Activated naive CD4-positive, alpha-beta T cell treated with anti-CD3 and anti-CD28 coated beads, Interleukin-2, amount 50 U/mL, for 72 hours (primary cell): ENCODE data around the gene PLGRKT. TPM values are rescaled to one million over a fixed set of nuclear protein-coding genes. Genes with fewer than 3 reads are reported as not detected.
"Not testable (repeated sequence)": the region's sequence is repeated elsewhere in the genome, so short reads cannot be mapped to it uniquely, and the experiment has no call there.

ENCODE experiments used
- ATAC-seq, 2 donors: fragments of 150-1000 bp; cut with Tn5 transposase; 2 replicates each; pipeline ENCODE4 v1.10.0; 2021; ENCODE audit warnings: mild to moderate bottlenecking in 2 of 2, moderate library complexity in 2 of 2
- DNase-seq, 2 donors: peaks; one replicate each; pipeline ENCODE4 v3.0.0; 2021 to 2022; ENCODE audit warnings: low spot score in 2 of 2
- H3K27ac Mint-ChIP-seq, 2 donors: one replicate each; pipeline ENCODE4 v1.8.0; 2022; ENCODE audit warnings: mild to moderate bottlenecking in 2 of 2, mixed read lengths in 2 of 2
- H3K36me3 Mint-ChIP-seq, 2 donors: one replicate each; pipeline ENCODE4 v1.8.0; 2022; ENCODE audit warnings: mixed read lengths in 2 of 2
- H3K9me3 Mint-ChIP-seq, 2 donors: one replicate each; pipeline ENCODE4 v1.8.0; 2022; ENCODE audit warnings: mixed read lengths in 2 of 2
- total RNA-seq, 2 donors: library from RNA; stranded (reverse); gene quantifications; one replicate each; pipeline ENCODE4 v1.2.3, GENCODE V29; 2022

Gene PLGRKT
- total RNA-seq, 2 donors from 2014 or later = 30.3 to 48.5 TPM

DNA sequence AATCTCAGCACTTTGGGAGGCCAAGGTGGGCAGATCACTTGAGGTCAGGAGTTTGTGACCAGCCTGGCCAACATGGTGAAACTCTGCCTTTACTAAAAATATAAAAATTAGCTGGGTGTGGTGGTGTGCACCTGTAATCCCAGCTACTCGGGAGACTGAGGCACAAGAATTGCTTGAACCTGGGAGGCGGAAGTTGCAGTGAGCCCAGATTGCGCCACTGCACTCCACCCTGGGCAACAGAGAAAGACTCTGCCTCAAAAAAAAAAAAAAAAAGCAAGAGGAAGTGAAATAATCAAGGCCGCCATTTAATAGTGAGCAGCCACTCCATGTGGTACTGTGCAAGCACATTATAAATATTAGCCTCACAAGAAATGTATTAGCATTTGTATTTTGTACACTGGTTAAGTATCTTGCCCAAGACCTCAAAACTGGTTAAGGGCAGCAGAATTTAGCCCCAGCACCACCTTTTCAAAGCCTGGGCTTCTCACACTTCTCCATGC lies 27.2 kb upstream of the PLGRKT start:
- Mint-ChIP-seq H3K36me3 (peaks cover 68 to 91% of the 10 kb centered on the region in 2 donors), H3K27ac (peak overlapping the region in 1 of 2 donors; percentile 38)
- DNase-seq, ATAC-seq, H3K9me3 Mint-ChIP-seq: not testable (repeated sequence)

DNA sequence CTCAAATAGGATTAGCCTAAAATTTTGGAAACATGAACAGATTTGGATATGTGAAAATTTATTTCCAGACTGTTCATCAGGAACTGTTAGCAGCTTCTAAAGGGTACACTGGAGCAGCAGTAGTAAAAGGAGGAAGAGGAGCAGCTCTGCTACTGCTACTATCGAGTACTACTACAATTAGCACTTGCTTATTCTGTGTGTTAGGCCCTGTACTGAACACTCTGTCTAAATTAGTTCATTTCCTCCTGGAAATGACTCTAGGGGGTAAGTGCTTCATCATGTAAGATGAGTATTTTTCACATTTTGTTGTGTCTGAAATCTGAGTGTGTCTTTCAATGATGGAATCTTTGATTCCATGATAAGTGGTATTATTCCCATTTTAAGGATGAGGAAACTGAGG lies 22.4 kb upstream of the PLGRKT start:
- DNase-seq (no peak), ATAC-seq (no peak)
- Mint-ChIP-seq H3K36me3 (peaks cover 67 to 93% of the 10 kb centered on the region in 2 donors), H3K27ac (peak overlapping the region; percentile 96 to 97), H3K9me3 (peaks cover 3 to 9% of the 10 kb centered on the region in 2 donors)

DNA sequence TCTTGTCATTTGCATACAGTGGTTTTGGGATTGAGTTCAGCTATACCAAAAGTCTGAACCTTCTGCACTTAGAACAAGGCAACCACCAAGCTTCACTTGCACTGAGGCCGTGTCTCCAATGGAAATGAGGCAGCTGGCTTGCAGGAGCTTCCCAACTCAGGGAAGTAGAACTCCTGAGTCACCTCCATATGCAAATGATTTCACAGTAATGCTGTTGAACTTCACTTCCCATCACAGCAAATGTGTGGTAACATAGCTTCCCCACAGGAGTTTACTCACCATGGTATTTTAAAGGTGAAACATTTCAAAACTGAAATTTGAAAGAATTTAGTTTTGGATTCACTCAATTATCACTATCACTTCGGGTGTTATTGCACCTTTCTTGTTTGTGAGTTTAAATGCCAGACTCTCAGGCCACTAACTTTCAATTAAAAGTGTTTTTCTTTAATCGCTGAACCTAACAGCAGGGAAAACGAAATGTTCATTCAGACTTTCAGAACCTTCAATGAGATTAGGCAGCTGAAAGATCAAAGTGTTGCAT lies 21.6 kb upstream of the PLGRKT start:
- Mint-ChIP-seq H3K36me3 (peaks cover 61 to 87% of the 10 kb centered on the region in 2 donors), H3K27ac (peak overlapping the region; percentile 96 to 97), H3K9me3 (peaks cover 3 to 9% of the 10 kb centered on the region in 2 donors)
- peak; percentile 78 to 84 for ATAC-seq
- peak in 1 of 2 donors; percentile 62 for DNase-seq

DNA sequence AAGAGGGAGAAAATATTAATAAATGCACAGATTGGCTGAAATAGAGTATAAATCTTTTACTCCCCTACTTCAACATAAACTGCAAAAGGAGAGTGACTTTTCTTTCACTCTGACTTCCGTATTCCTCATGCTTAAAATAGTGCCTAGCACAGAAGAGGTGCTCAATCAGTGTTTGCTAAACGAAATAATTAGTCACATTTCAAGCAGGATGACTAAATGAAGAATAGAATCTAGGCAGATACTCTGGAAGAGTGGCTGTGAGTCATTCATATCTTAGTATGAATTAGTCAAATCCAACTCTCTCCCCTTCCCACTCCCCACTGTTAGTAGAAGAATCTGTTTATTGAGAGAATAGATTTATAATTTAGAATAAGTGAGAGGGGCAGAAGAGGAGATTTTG lies 17.5 kb upstream of the PLGRKT start:
- Mint-ChIP-seq H3K27ac (peak overlapping the region; percentile 94), H3K36me3 (peaks cover 55 to 69% of the 10 kb centered on the region in 2 donors), H3K9me3 (peaks cover 3 to 9% of the 10 kb centered on the region in 2 donors)
- no peak for DNase-seq
- ATAC-seq = peak; percentile 70 to 77

DNA sequence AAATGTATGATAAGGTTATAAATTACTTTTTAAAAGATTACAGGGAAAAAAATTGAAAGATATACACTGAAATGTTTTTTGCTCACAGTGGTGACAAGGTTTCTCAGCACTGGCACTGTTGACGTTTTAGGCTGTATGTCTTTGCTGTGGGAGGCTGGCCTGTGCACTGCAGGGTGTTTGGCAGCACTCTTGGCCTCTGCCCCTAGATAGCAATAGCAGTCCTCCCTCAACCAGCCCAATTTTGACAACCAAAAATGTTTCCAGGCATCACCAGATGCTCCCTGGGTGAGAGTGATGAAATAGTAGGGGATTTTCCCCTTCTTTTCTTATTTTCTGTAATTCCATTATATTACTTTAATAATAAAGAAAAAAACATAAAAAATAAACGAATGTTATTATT lies 15.9 kb upstream of the PLGRKT start:
- no peak for DNase-seq
- Mint-ChIP-seq H3K9me3 (peaks cover 0 to 4% of the 10 kb centered on the region in 2 donors), H3K27ac (peak overlapping the region; percentile 50 to 96), H3K36me3 (peaks cover 44 to 54% of the 10 kb centered on the region in 2 donors)
- peak in 1 of 2 donors; percentile 19 for ATAC-seq

DNA sequence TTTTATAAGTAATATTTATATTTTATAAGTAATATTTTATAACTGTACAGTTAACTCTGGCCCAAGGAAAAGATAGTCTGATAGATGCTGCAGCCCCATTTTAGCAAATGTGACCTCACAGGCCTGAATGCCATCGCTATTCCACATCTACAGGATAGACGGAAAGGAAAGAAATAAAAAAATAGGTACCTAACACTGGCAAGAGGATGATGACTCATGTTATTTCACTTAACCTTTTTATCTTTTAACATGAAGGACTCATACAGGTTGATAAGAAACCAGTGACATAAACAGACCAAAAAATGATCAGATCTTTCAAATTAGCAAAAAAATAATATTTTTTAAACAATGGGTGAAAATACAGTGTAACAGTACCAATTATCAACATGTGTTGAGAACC lies 15.3 kb upstream of the PLGRKT start:
- DNase-seq = no peak
- ATAC-seq = no peak
- peaks cover 38 to 47% of the 10 kb centered on the region in 2 donors for H3K36me3 Mint-ChIP-seq
- H3K27ac Mint-ChIP-seq = peak overlapping the region; percentile 50 to 96
- no peaks in the 10 kb centered on the region for H3K9me3 Mint-ChIP-seq

DNA sequence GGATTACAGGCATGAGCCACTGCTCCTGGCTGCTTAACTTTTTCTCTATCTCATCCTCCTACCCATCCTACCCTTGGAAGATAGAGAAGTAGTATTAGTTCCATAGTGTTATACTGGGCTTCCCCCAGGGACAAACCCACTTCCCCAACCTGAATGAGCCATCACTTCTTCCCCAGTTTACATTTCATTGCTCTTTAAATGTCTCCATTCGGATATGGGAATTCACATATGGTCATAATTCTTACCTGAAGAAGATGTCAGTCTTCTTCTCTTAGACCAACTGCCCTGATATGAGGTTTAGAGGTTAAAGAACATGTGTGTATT lies 14.5 kb upstream of the PLGRKT start:
- H3K9me3 Mint-ChIP-seq = no peaks in the 10 kb centered on the region
- peaks cover 33 to 40% of the 10 kb centered on the region in 2 donors for H3K36me3 Mint-ChIP-seq
- H3K27ac Mint-ChIP-seq = peak overlapping the region; percentile 96 to 97
- no peak for ATAC-seq
- no peak for DNase-seq

DNA sequence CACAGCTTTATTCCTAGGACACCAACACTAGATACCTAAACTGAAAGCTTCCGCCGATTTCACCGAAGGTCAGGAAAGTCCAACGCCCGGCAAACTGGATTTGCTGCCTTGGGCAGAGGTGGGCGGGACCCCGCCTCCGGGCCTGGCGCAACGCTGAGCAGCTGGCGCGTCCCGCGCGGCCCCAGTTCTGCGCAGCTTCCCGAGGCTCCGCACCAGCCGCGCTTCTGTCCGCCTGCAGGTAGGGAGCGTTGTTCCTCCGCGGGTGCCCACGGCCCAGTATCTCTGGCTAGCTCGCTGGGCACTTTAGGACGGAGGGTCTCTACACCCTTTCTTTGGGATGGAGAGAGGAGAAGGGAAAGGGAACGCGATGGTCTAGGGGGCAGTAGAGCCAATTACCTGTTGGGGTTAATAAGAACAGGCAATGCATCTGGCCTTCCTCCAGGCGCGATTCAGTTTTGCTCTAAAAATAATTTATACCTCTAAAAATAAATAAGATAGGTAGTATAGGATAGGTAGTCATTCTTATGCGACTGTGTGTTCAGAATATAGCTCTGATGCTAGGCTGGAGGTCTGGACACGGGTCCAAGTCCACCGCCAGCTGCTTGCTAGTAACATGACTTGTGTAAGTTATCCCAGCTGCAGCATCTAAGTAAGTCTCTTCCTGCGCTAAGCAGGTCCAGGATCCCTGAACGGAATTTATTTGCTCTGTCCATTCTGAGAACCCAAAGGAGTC lies 12.8 kb upstream of the PLGRKT start, which contains the start of gene CD274:
Gene CD274, plus strand, starts transcription at position 184 of the 733 bp plus-strand sequence. CDS start 5,572 bp downstream, outside the sequence.
- peaks cover 0 to 4% of the 10 kb centered on the region in 2 donors for H3K9me3 Mint-ChIP-seq
- H3K27ac Mint-ChIP-seq = peak within 1 kb of the TSS; percentile 96 to 97
- DNase-seq (peak; percentile 80 to 93), ATAC-seq (peak; percentile 64 to 78)
- H3K36me3 Mint-ChIP-seq = peaks cover 25 to 26% of the 10 kb centered on the region in 2 donors

DNA sequence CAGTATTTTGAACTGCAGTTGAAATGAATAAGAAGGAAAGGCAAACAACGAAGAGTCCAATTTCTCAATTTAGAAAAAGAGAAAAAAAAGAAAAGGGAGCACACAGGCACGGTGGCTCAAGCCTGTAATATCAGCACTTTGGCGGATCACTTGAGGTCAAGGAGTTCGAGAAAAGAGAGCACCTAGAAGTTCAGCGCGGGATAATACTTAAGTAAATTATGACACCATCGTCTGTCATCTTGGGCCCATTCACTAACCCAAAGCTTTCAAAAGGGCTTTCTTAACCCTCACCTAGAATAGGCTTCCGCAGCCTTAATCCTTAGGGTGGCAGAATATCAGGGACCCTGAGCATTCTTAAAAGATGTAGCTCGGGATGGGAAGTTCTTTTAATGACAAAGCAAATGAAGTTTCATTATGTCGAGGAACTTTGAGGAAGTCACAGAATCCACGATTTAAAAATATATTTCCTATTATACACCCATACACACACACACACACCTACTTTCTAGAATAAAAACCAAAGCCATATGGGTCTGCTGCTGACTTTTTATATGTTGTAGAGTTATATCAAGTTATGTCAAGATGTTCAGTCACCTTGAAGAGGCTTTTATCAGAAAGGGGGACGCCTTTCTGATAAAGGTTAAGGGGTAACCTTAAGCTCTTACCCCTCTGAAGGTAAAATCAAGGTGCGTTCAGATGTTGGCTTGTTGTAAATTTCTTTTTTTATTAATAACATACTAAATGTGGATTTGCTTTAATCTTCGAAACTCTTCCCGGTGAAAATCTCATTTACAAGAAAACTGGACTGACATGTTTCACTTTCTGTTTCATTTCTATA lies 12.0 kb upstream of the PLGRKT start:
- H3K9me3 Mint-ChIP-seq = peaks cover 0 to 4% of the 10 kb centered on the region in 2 donors
- peak overlapping the region; percentile 69 to 96 for H3K27ac Mint-ChIP-seq
- ATAC-seq = peak in 1 of 2 donors; percentile 7
- peaks cover 20 to 28% of the 10 kb centered on the region in 2 donors for H3K36me3 Mint-ChIP-seq
- no peak for DNase-seq

DNA sequence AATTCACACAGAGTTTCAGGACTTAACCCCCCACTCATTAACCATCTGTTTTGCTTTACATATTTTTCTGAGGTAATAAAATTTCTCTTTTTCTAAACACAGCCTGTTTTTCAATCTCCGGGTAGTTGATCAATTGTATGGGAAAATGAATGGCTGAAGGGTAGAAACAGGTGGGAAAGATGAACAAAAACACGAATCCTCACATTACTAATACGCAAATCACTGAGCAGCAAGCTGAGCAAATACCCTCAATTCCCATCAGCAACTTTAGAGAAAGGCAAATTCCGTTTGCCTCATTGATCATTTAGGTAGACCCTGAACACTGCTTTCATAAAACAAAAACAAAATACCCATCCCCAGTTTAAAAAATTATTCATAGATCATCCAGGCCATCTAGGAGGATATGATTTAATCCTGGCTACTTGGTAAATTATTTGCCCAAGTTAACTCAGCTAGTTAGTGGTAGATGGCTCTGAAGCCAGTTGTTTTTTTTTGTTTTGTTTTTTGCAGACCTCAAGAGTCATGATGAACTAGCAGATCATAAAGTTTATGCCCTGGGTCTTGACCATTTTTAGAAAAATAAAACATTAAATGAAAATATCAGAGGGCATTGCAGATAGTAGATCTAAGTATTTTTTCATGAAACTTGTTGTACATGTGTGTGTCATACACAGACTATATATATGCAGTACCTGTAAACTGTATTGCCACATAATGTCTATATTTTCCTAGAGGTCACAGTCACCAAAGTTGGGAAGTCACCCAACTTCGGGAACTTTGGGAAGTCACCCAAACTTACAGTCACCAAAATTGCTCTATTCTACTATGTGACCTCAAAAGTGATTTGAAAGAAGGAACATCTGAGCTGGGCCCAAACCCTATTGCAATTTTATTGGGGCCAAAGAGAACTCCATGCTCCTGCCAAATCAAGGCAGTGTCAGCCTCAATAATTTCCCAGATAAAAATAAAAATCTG lies 11.0 kb upstream of the PLGRKT start:
- peak overlapping the region; percentile 69 to 96 for H3K27ac Mint-ChIP-seq
- H3K9me3 Mint-ChIP-seq = peaks cover 0 to 4% of the 10 kb centered on the region in 2 donors
- ATAC-seq (no peak), DNase-seq (no peak)
- H3K36me3 Mint-ChIP-seq = peaks cover 20 to 28% of the 10 kb centered on the region in 2 donors

DNA sequence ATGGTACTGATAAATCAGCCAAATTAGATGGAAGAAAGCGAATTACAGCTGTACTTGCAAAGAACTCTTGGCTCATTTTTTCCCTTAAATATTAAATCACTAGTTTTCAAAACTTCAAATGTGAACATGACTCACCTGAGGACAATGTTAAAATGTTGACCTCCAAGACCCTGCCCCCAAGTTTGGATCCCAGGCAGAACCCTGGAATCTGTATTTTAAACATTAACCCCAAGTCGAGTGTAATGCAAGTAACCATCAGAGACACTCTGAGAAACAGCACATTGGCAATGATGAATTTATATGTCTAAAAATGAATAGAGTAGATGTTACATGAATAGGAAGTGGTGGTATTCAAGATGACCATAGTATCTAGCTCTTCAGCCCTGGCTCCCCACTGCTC lies 10.3 kb upstream of the PLGRKT start:
- ATAC-seq (no peak), DNase-seq (no peak)
- Mint-ChIP-seq H3K36me3 (peaks cover 20 to 26% of the 10 kb centered on the region in 2 donors), H3K9me3 (peaks cover 0 to 4% of the 10 kb centered on the region in 2 donors), H3K27ac (peak overlapping the region in 1 of 2 donors; percentile 84)

DNA sequence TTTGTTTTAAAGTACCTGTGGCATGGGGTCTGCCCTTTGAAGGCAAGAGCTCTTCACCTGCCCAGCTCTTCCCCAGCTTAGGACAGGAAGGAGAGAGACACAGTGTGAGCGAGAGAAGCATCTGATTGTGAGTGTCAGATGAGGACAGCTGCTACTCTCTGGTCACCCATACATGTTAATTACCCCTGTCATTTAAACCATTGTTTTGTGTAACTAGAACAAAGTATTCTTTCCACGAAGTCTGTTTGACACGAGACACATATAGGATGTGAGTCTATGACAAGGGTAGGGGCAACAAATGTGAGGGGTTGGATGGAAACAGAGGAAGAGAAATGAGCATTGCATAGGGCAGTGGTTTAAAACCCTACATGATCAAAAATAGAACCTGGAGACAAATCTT lies 9.6 kb upstream of the PLGRKT start:
- H3K9me3 Mint-ChIP-seq = peaks cover 0 to 4% of the 10 kb centered on the region in 2 donors
- peaks cover 18 to 19% of the 10 kb centered on the region in 2 donors for H3K36me3 Mint-ChIP-seq
- ATAC-seq (peak; percentile 7 to 41), DNase-seq (no peak)
- peak overlapping the region; percentile 84 to 94 for H3K27ac Mint-ChIP-seq

DNA sequence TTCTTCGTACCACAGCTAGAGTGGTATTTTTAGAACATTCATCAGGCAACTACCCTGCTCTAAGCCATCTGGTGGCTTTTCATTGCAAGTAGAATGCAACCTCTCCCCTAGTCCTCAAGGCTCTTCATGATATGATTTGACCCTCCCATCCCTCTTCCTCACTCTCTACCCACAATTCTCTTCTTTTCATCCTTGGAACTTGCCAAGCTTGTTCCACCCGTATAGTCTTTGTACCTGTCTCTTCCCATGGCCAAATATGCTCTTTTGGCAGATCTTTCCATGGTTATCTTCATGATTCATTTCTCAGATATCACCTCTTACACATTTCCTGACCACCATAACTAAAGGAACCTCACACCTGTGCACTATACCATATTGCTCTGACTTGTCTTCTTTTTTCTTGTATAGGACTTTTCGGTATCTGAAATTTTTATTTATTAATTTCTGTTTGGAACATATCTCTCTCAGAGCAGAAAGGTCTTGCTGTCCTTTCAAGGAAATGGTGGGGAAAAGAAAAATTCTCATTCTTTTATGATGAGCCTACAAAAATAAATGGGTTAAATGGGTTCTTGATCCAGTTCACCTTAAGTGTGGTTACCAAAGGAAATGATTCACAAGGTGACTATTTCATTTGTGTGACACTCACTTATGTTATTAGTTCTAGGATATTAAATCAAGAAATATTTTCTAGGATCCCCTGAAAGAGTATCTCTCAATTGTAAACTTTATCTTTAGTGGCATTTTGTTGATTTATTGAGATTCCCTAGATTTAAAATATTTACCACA lies 8.9 kb upstream of the PLGRKT start:
- H3K36me3 Mint-ChIP-seq = peaks cover 11 to 12% of the 10 kb centered on the region in 2 donors

DNA sequence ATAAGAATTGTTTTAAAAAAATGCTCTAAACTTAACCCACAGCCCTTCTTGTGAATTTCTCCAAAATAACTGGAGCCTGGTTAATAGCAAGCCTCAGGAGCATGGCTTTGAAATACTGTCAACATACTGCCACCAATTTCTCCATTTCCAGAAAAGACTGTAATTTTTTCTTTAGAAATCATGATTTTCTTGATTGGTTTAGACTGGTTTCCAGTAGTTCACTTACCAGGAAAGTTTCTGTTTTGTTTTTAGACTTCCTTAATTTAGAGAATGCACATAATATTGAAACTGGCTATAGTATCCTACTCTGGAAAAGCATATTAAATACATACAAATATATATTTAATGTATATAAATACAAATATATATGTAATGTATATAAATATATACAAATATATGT lies 8.2 kb upstream of the PLGRKT start:
- Mint-ChIP-seq H3K9me3 (peaks cover 0 to 4% of the 10 kb centered on the region in 2 donors), H3K36me3 (peaks cover 5 to 6% of the 10 kb centered on the region in 2 donors), H3K27ac (peak overlapping the region in 1 of 2 donors; percentile 84)
- ATAC-seq (no peak), DNase-seq (no peak)

More for the DNA sequence above, 8.9 kb upstream of the PLGRKT start:
- ATAC-seq = peak; percentile 42 to 65
- no peak for DNase-seq
- H3K9me3 Mint-ChIP-seq = peaks cover 0 to 4% of the 10 kb centered on the region in 2 donors
- H3K27ac Mint-ChIP-seq = peak overlapping the region; percentile 84 to 94

DNA sequence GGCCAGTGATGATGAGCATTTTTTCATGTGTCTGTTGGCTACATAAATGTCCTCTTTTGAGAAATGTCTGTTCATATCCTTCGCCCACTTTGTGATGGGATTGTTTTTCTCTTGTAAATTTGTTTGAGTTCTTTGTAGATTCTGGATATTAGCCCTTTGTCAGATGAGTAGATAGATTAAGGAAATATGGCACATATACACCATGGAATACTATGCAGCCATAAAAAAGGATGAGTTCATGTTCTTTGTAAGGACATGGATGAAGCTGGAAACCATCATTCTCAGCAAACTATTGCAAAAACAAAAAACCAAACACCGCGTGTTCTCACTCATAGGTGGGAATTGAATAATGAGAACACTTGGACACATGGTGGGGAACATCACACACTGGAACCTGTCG lies 7.4 kb upstream of the PLGRKT start:
- not testable (repeated sequence) for H3K36me3 Mint-ChIP-seq, H3K9me3 Mint-ChIP-seq, ATAC-seq, H3K27ac Mint-ChIP-seq, DNase-seq
